KOPT-K1 (cell line): ENCODE data around the gene PAPPA.

Experiments
- H3K27ac ChIP-seq: fragments of 200-600 bp; sonication (generic); 2 replicates; pipeline ENCODE4 v1.5.1; 2016; ENCODE audit warnings: antibody characterized with exemption, mild to moderate bottlenecking, low read depth, low read length; ENCODE audit not compliant: poor library complexity, severe bottlenecking
- H3K36me3 ChIP-seq: fragments of 200-600 bp; sonication (generic); 2 replicates; pipeline ENCODE4 v1.5.1; 2017; ENCODE audit warnings: antibody characterized with exemption, mild to moderate bottlenecking, low read length, moderate library complexity; ENCODE audit not compliant: insufficient read depth
- H3K9me3 ChIP-seq: fragments of 200-600 bp; sonication (generic); 2 replicates; pipeline ENCODE4 v1.5.1; 2017; ENCODE audit warnings: antibody characterized with exemption, low read length, mild to moderate bottlenecking; ENCODE audit not compliant: insufficient read depth, poor library complexity, severe bottlenecking

The PAPPA gene

GRCh38 chr9:116157436-116158138 is 4.0 kb downstream of the PAPPA start:
- H3K27ac ChIP-seq, result no peak overlapping the region
- H3K36me3 ChIP-seq, result no peaks in the 10 kb centered on the region
- no peaks in the 10 kb centered on the region for H3K9me3 ChIP-seq

GRCh38 chr9:116160676-116161571 is 7.3 kb downstream of the PAPPA start:
- Histone ChIP-seq H3K9me3 (no peaks in the 10 kb centered on the region), H3K27ac (no peak overlapping the region), H3K36me3 (no peaks in the 10 kb centered on the region)

- H3K9me3 ChIP-seq, result no peaks in the 10 kb centered on the region
- H3K27ac ChIP-seq, result no peak overlapping the region
- no peaks in the 10 kb centered on the region for H3K36me3 ChIP-seq
Observed at GRCh38 chr9:116162241-116162781, 8.7 kb downstream of the PAPPA start.

DNA sequence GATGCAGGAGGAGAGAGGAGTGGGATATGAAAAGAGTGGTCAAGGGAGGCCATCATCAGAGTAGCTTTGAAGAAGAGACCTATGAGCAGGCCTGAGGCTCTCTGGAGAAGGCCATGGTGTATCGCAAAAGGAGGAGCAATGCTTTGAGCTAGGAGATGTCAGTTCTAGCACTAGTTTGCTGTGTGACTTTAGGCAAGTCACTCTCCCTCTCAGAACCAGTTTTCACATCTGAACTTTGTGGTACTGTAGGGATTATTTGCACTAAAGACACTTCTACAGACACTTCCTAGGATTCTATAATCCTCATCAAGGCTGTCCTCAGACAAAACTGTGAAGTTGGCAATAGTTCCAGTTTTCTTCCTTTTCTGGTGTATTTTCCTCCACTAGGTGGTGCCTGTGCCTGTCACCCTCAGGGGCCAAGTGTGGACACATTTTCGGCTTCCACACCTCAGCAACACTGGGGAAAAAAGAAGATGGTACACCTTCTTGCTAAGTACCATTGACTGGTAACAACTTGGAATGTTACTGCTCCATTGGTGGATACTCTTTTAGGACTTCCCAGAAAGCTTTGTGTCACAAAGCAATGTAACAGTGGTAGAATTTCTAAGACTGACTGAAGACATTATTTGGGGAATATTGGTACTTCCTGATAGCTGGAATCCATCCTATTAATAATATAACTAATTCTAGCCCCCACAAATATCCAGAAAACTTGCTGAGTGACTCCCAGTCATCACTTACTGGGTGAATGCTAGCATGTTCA is 9.9 kb downstream of the PAPPA start:
- Histone ChIP-seq H3K27ac (no peak overlapping the region), H3K36me3 (no peaks in the 10 kb centered on the region)

DNA sequence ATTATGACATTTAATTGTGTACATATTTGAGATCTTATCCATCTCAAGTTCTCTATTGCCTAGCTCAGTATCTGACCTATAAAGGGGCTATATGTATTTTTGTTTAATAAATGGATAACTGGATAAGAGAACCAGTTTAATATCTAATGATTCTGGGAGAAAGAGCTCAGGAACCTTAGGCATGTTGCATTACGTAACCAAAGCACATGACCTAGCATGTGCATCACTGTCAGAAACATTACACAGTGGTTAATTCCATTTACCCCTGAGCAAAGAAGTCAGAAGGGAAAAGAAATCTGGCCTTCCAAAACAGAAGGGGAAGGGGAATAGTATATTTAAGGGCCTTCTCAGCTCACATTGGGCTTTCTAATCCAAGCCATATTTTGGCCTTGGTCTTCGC is 12.3 kb downstream of the PAPPA start:
- no peak overlapping the region for H3K27ac ChIP-seq
- no peaks in the 10 kb centered on the region for H3K36me3 ChIP-seq
- H3K9me3 ChIP-seq, result no peaks in the 10 kb centered on the region

More for the DNA sequence above, 9.9 kb downstream of the PAPPA start:
- H3K9me3 ChIP-seq, result no peaks in the 10 kb centered on the region

- no peak overlapping the region for H3K27ac ChIP-seq
- H3K36me3 ChIP-seq, result no peaks in the 10 kb centered on the region
- H3K9me3 ChIP-seq, result no peaks in the 10 kb centered on the region
Observed at GRCh38 chr9:116166713-116167112, 13.1 kb downstream of the PAPPA start.

- Histone ChIP-seq H3K36me3 (no peaks in the 10 kb centered on the region), H3K27ac (no peak overlapping the region), H3K9me3 (no peaks in the 10 kb centered on the region)
Observed at GRCh38 chr9:116168231-116168630, 14.6 kb downstream of the PAPPA start.

DNA sequence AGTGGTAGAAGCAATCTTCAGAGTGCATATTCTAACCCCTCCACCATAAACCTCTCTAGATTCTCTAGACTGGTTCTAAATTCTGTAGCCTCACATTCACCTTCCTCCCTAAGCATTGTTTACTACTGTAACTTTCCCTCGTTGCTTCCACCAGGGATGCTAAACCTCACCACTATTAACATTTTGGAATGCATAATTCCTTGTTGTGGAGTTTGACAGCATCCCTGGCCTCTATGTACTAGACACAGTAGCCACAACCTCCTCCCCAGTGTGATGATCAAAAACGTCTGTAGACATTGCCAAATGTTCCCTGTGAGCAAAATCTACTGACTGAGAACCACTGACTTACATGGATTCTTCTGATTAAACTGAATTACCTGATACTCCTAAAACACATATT is 18.6 kb downstream of the PAPPA start:
- Histone ChIP-seq H3K27ac (no peak overlapping the region), H3K36me3 (no peaks in the 10 kb centered on the region), H3K9me3 (no peaks in the 10 kb centered on the region)

DNA sequence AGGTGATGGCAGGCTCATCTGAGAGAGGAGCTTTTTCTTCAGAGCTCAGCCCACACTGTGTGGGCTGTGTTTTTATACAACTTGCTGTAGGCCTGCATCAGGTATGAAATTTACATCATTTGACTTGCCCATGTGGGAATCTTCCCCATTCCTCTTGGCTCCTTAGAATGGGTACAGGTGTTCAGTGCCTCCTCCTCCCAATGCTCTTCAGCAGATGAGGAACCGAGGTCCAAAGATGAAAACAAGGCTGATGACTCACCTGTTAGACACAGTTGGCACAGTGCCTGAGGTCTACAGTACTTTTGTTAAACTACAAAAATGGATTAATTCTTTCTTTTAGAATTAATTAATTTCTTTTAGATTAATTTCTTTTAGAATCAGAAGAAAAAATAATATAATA is 20.8 kb downstream of the PAPPA start:
- no peaks in the 10 kb centered on the region for H3K36me3 ChIP-seq
- H3K9me3 ChIP-seq, result no peaks in the 10 kb centered on the region
- H3K27ac ChIP-seq, result no peak overlapping the region

GRCh38 chr9:116175614-116176013 is 22.0 kb downstream of the PAPPA start:
- no peaks in the 10 kb centered on the region for H3K9me3 ChIP-seq
- H3K36me3 ChIP-seq, result no peaks in the 10 kb centered on the region
- H3K27ac ChIP-seq, result no peak overlapping the region

- H3K27ac ChIP-seq, result no peak overlapping the region
- no peaks in the 10 kb centered on the region for H3K9me3 ChIP-seq
- H3K36me3 ChIP-seq, result no peaks in the 10 kb centered on the region
Observed at GRCh38 chr9:116178481-116179211, 25.1 kb downstream of the PAPPA start.

- Histone ChIP-seq H3K9me3 (no peaks in the 10 kb centered on the region), H3K27ac (no peak overlapping the region), H3K36me3 (no peaks in the 10 kb centered on the region)
Observed at GRCh38 chr9:116179568-116179967, 26.0 kb downstream of the PAPPA start.

DNA sequence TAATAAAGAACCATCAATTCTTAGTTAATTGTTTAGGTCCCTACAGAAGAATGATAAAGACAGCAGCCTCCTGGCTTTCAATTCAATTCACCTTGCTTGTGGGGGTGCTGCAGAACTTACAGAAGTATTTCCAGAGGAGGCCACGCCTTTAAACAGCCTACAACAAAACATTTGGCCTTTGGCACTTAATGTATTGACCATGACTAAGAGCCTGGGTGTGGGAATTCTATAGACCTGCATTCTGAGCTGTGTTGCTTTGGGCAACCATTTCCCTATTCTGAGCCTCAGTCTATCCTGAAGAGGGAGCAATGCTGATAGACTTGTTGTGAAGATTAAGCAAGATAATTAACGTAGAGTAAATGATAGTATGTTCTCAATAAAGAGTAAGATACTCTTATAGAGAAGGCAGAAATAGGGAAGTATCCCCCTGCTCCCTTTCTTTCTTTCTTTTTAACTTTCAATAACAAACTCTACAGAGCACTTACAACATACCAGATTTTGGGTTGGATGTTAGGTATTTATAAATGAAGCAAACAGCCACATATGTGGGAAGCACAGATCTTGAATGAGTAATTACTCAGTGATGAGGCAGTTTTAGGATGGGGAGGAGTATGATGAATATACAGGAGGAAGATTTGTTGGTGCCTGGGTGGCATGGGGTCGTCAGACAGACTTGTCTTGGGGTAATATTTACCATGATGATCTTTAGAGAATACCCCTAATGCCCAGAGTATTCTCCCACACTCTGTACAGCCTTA is 28.4 kb downstream of the PAPPA start:
- Histone ChIP-seq H3K9me3 (no peaks in the 10 kb centered on the region), H3K36me3 (no peaks in the 10 kb centered on the region), H3K27ac (no peak overlapping the region)

DNA sequence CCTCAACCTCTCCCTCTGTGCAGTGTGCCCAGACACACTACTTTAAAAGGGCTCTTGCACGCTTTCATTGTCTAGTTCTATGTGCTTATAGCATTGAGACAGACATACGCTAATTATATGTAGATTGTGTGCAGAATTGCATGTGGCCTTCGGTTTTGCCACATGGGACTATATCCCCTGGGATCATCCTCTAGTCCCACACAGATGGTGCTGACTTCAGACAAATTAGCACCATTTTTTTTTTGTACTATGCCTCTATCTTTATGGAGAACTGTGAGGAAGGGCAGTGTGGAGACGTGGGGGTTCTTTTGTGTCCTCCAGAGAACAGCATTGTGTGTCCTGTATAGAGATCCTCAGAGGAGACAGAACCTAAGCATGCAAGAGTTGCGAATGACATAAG is 29.3 kb downstream of the PAPPA start:
- no peaks in the 10 kb centered on the region for H3K9me3 ChIP-seq
- H3K36me3 ChIP-seq, result no peaks in the 10 kb centered on the region
- no peak overlapping the region for H3K27ac ChIP-seq
